Subcutaneous adipose tissue (tissue), 4 donors: ENCODE results near the gene CEP43. TPM values are rescaled to one million over a fixed set of nuclear protein-coding genes. Genes with fewer than 3 reads are reported as not detected.

ENCODE experiments used
- CTCF ChIP-seq: fragments of 450-650 bp; IDR thresholded peaks from one replicate; pipeline ENCODE4 v1.5.1; 2016; ENCODE audit warnings: low read depth, mild to moderate bottlenecking, control low read depth, antibody characterized with exemption, moderate library complexity
- total RNA-seq, 4 donors: library from RNA; depleted of rRNA; stranded (reverse); fragments of >200 nt; gene quantifications; one replicate each; pipeline ENCODE4 v1.1.0, GENCODE V29; 2016

CEP43 gene
- total RNA-seq, 4 donors from 2014 or later: 7.3 to 16.2 (median 10.1) TPM

- no peak for TF ChIP-seq CTCF
Measured at GRCh38 chr6:167027308-167027707, 28.1 kb downstream of the CEP43 start.

GRCh38 chr6:167027772-167028171, 28.6 kb downstream of the CEP43 start:
- no peak for TF ChIP-seq CTCF

GRCh38 chr6:167030222-167031072, 31.2 kb downstream of the CEP43 start:
- TF ChIP-seq CTCF: no peak

GRCh38 chr6:167031082-167031709, 32.0 kb downstream of the CEP43 start:
- no peak for TF ChIP-seq CTCF

- TF ChIP-seq CTCF: no peak
Measured at GRCh38 chr6:167034056-167034455, 34.9 kb downstream of the CEP43 start.

- TF ChIP-seq CTCF: no peak
Measured at GRCh38 chr6:167037762-167038161, 38.6 kb downstream of the CEP43 start.

GRCh38 chr6:167044696-167045095, 45.5 kb downstream of the CEP43 start:
- TF ChIP-seq CTCF: no peak
